NCI-H1092 treated with DMSO at 0.1 percent for 48 hours (cell line): ENCODE results near the gene REM1.
A peak's percentile ranks its signal among the peaks of the same experiment; 100 is the strongest.
"Not testable (repeated sequence)": the region's sequence is repeated elsewhere in the genome, so short reads cannot be mapped to it uniquely, and the experiment has no call there.

Experiments used
- DNase-seq: peaks from one replicate; lab custom pipeline; 2025; lab: John Stamatoyannopoulos, UW

Gene REM1

GRCh38 chr20:31485450-31486339, 10.6 kb downstream of the REM1 start:
- DNase-seq = no peak

- DNase-seq = no peak
Observed at GRCh38 chr20:31488115-31488514, 13.0 kb downstream of the REM1 start.

GRCh38 chr20:31489152-31489551, 14.1 kb downstream of the REM1 start:
- no peak for DNase-seq

GRCh38 chr20:31490752-31491151, 15.7 kb downstream of the REM1 start:
- DNase-seq = no peak

GRCh38 chr20:31494131-31494530, 19.0 kb downstream of the REM1 start:
- DNase-seq = no peak

- DNase-seq = no peak
Observed at GRCh38 chr20:31496761-31497295, 21.7 kb downstream of the REM1 start.

- no peak for DNase-seq
Observed at GRCh38 chr20:31497838-31498540, 22.9 kb downstream of the REM1 start.

- DNase-seq = no peak
Observed at GRCh38 chr20:31500527-31500926, 25.4 kb downstream of the REM1 start.

GRCh38 chr20:31502884-31503673, 28.0 kb downstream of the REM1 start:
- peak; percentile 55 for DNase-seq

GRCh38 chr20:31505903-31506302, 30.8 kb downstream of the REM1 start:
- DNase-seq = no peak

GRCh38 chr20:31508517-31509244, 33.6 kb downstream of the REM1 start:
- no peak for DNase-seq

- DNase-seq = peak; percentile 83
Observed at GRCh38 chr20:31514154-31515071, 39.3 kb downstream of the REM1 start, which contains the start of gene HM13. Gene HM13, plus strand, starts transcription at chr20:31514442. Its CDS starts 110 bp downstream, at chr20:31514552.

GRCh38 chr20:31515072-31515774, 40.1 kb downstream of the REM1 start:
- DNase-seq = no peak

- no peak for DNase-seq
Observed at GRCh38 chr20:31515775-31516107, 40.7 kb downstream of the REM1 start.

GRCh38 chr20:31516166-31516565, 41.1 kb downstream of the REM1 start:
- no peak for DNase-seq

- no peak for DNase-seq
Observed at GRCh38 chr20:31516651-31517050, 41.6 kb downstream of the REM1 start.

GRCh38 chr20:31517373-31517772, 42.3 kb downstream of the REM1 start:
- no peak for DNase-seq

- DNase-seq = not testable (repeated sequence)
Observed at GRCh38 chr20:31521267-31521666, 46.2 kb downstream of the REM1 start.

GRCh38 chr20:31522731-31523130, 47.6 kb downstream of the REM1 start:
- no peak for DNase-seq
